GM18507 (cell line): ENCODE results near the gene PLCL1.

Experiments
- DNase-seq: peaks from one replicate; pipeline ENCODE4 v3.0.0; 2011; ENCODE audit warnings: low read depth; ENCODE audit not compliant: insufficient read length; ENCODE audit errors: extremely low spot score
- FAIRE-seq: peaks from 2 replicates; lab custom pipeline; 2011; peaks lifted over from hg19 to GRCh38; lab: Jason Lieb, UNC

The PLCL1 gene

GRCh38 chr2:197848602-197849001 is 44.2 kb downstream of the PLCL1 start:
- DNase-seq: no peak
- no peak for FAIRE-seq

- no peak for FAIRE-seq
Measured at GRCh38 chr2:197850882-197851450, 46.6 kb downstream of the PLCL1 start.

GRCh38 chr2:197851451-197851850 is 47.1 kb downstream of the PLCL1 start:
- peak; percentile 54 for FAIRE-seq
- DNase-seq: no peak

More at GRCh38 chr2:197850882-197851450, 46.6 kb downstream of the PLCL1 start:
- no peak for DNase-seq

GRCh38 chr2:197852108-197852507 is 47.7 kb downstream of the PLCL1 start:
- FAIRE-seq (no peak), DNase-seq (no peak)

GRCh38 chr2:197853549-197853948 is 49.2 kb downstream of the PLCL1 start:
- FAIRE-seq: no peak

GRCh38 chr2:197857476-197858107 is 53.2 kb downstream of the PLCL1 start:
- FAIRE-seq: no peak
- DNase-seq: no peak

More at GRCh38 chr2:197853549-197853948, 49.2 kb downstream of the PLCL1 start:
- no peak for DNase-seq

GRCh38 chr2:197858607-197859140 is 54.3 kb downstream of the PLCL1 start:
- DNase-seq (no peak), FAIRE-seq (no peak)

- FAIRE-seq (no peak), DNase-seq (no peak)
Measured at GRCh38 chr2:197862246-197862955, 58.0 kb downstream of the PLCL1 start.

GRCh38 chr2:197863744-197864143 is 59.4 kb downstream of the PLCL1 start:
- no peak for FAIRE-seq
- DNase-seq: no peak

GRCh38 chr2:197866455-197866854 is 62.1 kb downstream of the PLCL1 start:
- FAIRE-seq (no peak), DNase-seq (no peak)

- FAIRE-seq: no peak
Measured at GRCh38 chr2:197867033-197867432, 62.6 kb downstream of the PLCL1 start.

GRCh38 chr2:197867624-197868023 is 63.2 kb downstream of the PLCL1 start:
- DNase-seq (no peak), FAIRE-seq (no peak)

More at GRCh38 chr2:197867033-197867432, 62.6 kb downstream of the PLCL1 start:
- no peak for DNase-seq

- DNase-seq: no peak
- no peak for FAIRE-seq
Measured at GRCh38 chr2:197868206-197868605, 63.8 kb downstream of the PLCL1 start.

GRCh38 chr2:197869041-197869440 is 64.6 kb downstream of the PLCL1 start:
- DNase-seq (no peak), FAIRE-seq (no peak)

- no peak for FAIRE-seq
- DNase-seq: no peak
Measured at GRCh38 chr2:197869501-197870111, 65.2 kb downstream of the PLCL1 start.

- DNase-seq (no peak), FAIRE-seq (no peak)
Measured at GRCh38 chr2:197870137-197870536, 65.7 kb downstream of the PLCL1 start.

GRCh38 chr2:197871780-197872456 is 67.5 kb downstream of the PLCL1 start:
- no peak for FAIRE-seq
- DNase-seq: no peak

GRCh38 chr2:197873293-197873701 is 68.9 kb downstream of the PLCL1 start:
- DNase-seq: no peak
- no peak for FAIRE-seq

GRCh38 chr2:197875763-197876162 is 71.4 kb downstream of the PLCL1 start:
- DNase-seq: no peak
- FAIRE-seq: no peak

GRCh38 chr2:197876524-197876923 is 72.1 kb downstream of the PLCL1 start:
- FAIRE-seq: no peak
- no peak for DNase-seq
